Neutrophil (primary cell): Measurements from ENCODE around the gene PNMT.

ENCODE experiments used
- H3K27ac ChIP-seq: fragments of 200-600 bp; sonication (generic); 2 replicates; pipeline ENCODE4 v1.5.1; 2016; ENCODE audit warnings: mild to moderate bottlenecking, moderate library complexity
- H3K27me3 ChIP-seq: fragments of 200-600 bp; sonication (generic); 2 replicates; pipeline ENCODE4 v1.6.0; 2016; ENCODE audit warnings: mild to moderate bottlenecking
- H3K36me3 ChIP-seq: fragments of 200-600 bp; sonication (generic); 2 replicates; pipeline ENCODE4 v1.5.1; 2017
- H3K4me1 ChIP-seq, 2 experiments: fragments of 200-600 bp in 1 of 2; sonication (generic) in 1 of 2; 1 replicate in 1 of 2; 2 replicates in 1 of 2; pipeline versions ENCODE4 v1.5.1 to v1.6.1; 2013 to 2016; ENCODE audit warnings: low read depth in 1 of 2, low read length in 1 of 2, mild to moderate bottlenecking in 1 of 2, moderate library complexity in 1 of 2; ENCODE audit not compliant: control insufficient read depth in 1 of 2, insufficient read depth in 1 of 2
- H3K4me3 ChIP-seq, 2 experiments: fragments of 200-600 bp in 1 of 2; sonication (generic) in 1 of 2; 1 replicate in 1 of 2; 2 replicates in 1 of 2; pipeline ENCODE4 v1.5.1; 2013 to 2016; ENCODE audit warnings: low read depth in 1 of 2, low read length in 1 of 2, mild to moderate bottlenecking in 1 of 2, moderate library complexity in 1 of 2
- H3K9me3 ChIP-seq: fragments of 200-600 bp; sonication (generic); 2 replicates; pipeline ENCODE4 v1.5.1; 2016
- TF ChIP-seq, protein P1 (sequence below): fragments of 200-600 bp; sonication (generic); IDR thresholded peaks from 2 replicates; pipeline ENCODE4 v1.5.1; 2016; ENCODE audit warnings: antibody characterized with exemption

PNMT gene

DNA sequence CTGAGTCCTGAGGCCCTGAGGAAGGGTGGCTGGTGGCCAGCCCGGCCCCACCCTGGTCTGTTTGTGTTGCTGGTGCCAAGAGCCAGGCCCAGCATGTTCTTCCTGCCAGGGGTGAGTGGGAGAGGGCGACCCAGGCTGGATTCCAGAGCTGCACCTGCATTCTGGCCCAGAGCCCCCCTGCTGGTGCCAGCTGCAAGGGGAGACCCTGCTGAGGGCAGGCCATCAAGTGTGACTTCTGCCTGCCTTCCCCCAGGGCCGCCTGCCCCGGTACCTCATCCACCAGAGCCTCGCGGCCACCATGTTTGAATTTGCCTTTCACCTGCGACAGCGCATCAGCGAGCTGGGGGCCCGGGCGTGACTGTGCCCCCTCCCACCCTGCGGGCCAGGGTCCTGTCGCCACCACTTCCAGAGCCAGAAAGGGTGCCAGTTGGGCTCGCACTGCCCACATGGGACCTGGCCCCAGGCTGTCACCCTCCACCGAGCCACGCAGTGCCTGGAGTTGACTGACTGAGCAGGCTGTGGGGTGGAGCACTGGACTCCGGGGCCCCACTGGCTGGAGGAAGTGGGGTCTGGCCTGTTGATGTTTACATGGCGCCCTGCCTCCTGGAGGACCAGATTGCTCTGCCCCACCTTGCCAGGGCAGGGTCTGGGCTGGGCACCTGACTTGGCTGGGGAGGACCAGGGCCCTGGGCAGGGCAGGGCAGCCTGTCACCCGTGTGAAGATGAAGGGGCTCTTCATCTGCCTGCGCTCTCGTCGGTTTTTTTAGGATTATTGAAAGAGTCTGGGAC lies 5.5 kb upstream of the PNMT start:
- Histone ChIP-seq H3K4me1 (peaks cover 0 to 5% of the 10 kb centered on the region in 2 experiments), H3K27me3 (peaks cover 32% of the 10 kb centered on the region), H3K36me3 (peaks cover 65% of the 10 kb centered on the region)

DNA sequence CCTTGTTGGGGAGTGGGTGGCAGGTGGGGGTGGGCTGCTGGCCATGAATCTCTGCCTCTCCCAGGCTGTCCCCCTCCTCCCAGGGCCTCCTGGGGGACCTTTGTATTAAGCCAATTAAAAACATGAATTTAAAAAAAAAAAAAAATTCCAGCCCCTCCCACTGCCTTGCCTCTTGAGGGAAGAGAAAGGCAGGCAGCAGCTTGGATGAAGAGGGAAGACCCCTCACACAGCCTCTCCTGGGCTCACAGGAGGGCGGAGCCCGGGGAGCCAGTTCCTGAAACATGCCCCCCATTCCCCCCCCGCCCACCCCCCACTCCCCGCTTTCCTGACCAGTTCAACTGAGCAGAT lies 4.9 kb upstream of the PNMT start:
- TF ChIP-seq, protein P1, sequence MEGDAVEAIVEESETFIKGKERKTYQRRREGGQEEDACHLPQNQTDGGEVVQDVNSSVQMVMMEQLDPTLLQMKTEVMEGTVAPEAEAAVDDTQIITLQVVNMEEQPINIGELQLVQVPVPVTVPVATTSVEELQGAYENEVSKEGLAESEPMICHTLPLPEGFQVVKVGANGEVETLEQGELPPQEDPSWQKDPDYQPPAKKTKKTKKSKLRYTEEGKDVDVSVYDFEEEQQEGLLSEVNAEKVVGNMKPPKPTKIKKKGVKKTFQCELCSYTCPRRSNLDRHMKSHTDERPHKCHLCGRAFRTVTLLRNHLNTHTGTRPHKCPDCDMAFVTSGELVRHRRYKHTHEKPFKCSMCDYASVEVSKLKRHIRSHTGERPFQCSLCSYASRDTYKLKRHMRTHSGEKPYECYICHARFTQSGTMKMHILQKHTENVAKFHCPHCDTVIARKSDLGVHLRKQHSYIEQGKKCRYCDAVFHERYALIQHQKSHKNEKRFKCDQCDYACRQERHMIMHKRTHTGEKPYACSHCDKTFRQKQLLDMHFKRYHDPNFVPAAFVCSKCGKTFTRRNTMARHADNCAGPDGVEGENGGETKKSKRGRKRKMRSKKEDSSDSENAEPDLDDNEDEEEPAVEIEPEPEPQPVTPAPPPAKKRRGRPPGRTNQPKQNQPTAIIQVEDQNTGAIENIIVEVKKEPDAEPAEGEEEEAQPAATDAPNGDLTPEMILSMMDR = no peak
- no peak overlapping the region for H3K27ac ChIP-seq
- peaks cover 38% of the 10 kb centered on the region for H3K27me3 ChIP-seq
- H3K4me3 ChIP-seq = no peak overlapping the region
- H3K36me3 ChIP-seq = peaks cover 59% of the 10 kb centered on the region
- peaks cover 2 to 11% of the 10 kb centered on the region in 2 experiments for H3K4me1 ChIP-seq
- H3K9me3 ChIP-seq = no peaks in the 10 kb centered on the region

More for the DNA sequence above, 5.5 kb upstream of the PNMT start:
- H3K4me3 ChIP-seq = no peak overlapping the region
- no peak overlapping the region for H3K27ac ChIP-seq
- TF ChIP-seq, protein P1 = no peak
- no peaks in the 10 kb centered on the region for H3K9me3 ChIP-seq

DNA sequence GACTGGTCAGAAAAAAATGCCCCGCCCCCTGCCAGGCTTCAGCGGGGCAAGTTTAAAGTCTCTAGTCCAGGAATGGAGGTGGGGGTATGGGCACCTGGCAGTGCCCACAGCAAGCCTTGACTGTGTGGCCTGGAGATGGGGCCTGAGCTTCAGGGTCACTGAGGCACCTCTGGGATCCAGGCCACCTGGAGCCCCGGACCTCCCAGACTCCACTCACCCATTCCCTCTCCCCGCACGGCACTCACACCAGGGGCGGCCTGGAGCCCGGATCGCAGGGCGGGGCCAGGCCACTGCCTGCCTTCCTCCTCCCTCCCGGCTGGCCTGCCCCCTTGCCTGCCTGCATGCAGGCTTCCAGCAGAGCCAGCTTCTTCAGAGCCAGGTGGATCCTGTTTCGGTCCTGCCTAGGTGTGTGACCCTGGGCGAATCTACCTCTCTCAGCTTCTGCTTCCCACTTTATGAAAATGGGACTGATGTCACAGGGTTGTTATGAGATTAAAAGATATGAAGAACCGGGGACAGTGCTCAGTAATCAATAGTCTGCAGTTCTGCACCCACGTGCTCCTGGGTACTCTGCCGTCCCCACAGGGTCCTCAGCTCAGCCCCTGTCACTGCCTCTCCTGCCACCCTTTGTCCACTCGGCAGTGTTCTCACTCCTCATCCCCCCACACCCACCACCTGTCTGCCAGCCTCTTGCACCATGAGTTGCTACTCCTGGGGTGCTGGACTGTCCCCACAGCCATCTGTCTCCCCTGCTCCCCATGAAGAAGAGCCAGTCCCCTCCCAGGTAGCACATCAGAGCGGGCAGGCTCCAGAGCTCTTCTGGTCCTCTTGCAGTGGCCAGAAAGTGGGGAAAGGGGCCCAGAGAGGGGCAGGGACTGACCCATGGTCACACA lies 4.3 kb upstream of the PNMT start:
- no peak overlapping the region for H3K27ac ChIP-seq
- peaks cover 44% of the 10 kb centered on the region for H3K27me3 ChIP-seq
- no peak overlapping the region for H3K4me3 ChIP-seq
- H3K36me3 ChIP-seq = peaks cover 53% of the 10 kb centered on the region
- peaks cover 6 to 13% of the 10 kb centered on the region in 2 experiments for H3K4me1 ChIP-seq
- TF ChIP-seq, protein P1 = no peak
- no peaks in the 10 kb centered on the region for H3K9me3 ChIP-seq

DNA sequence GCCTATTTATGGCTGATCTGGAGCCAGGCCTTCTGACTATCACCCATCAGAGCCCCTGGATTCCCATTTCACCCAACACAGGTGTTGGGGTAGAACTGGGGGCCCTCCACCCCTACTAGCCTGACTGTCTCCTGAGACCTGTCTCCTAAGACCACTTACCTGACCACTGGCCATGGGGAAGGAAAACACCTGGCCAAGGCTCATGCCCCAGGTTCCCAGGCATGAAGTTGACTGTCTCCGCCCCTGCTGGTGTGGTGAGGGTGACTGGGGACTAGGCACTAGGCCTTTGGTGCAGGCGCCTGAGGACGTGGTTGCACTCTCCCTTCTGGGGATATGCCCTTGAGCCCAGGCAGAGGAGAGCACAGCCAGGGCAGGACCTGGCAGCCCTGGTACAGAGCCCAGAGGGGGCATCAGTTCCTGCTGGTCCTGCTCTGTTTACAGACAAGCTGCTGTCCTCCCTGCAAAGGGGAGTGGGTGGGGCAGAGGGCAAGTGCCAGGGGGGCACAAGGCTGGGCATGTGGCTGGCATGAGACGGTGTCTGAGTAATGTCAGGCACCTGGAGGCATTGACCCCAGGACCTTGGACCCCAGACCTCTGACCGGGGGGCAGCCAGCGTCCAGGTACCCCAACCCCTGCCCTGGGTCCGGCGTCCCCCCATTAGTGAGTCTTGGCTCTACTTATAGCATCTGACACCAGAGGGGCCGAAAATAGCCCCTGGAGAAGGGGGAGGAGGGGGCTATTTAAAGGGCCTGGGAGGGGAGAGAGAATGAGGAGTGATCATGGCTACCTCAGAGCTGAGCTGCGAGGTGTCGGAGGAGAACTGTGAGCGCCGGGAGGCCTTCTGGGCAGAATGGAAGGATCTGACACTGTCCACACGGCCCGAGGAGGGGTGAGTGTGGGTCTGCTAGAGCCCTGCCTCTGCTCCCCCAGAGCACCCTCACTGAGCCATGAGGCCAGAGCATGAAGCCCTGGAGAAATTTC lies 3.4 kb upstream of the PNMT start, which contains the start of gene TCAP:
TCAP (plus strand) TSS at position 769 of the 981 bp plus-strand sequence; CDS start at position 780, 11 bp downstream.
- no peak within 1 kb of the TSS for H3K4me3 ChIP-seq
- H3K4me1 ChIP-seq = peaks cover 6 to 13% of the 10 kb centered on the region in 2 experiments
- H3K27me3 ChIP-seq = peaks cover 53% of the 10 kb centered on the region
- TF ChIP-seq, protein P1 = no peak
- H3K9me3 ChIP-seq = no peaks in the 10 kb centered on the region
- H3K27ac ChIP-seq = no peak within 1 kb of the TSS
- peaks cover 43% of the 10 kb centered on the region for H3K36me3 ChIP-seq
